ENCODE measurements around the gene SNX27. TPM values are rescaled to one million over a fixed set of nuclear protein-coding genes. Genes with fewer than 3 reads are reported as not detected.

SNX27 gene
- total and polyA plus RNA-seq, 10 of the 15 experiments (the other 5 are each of a cell fraction or from before 2014, with no cell fraction given) = 3.8 to 21.8 (median 12.5) TPM

GRCh38 chr1:151620286-151620685 is 8.4 kb downstream of the SNX27 start:
- Histone ChIP-seq H3K9ac (ENCODE audit: control insufficient read depth, insufficient read depth, low read length) (no peak overlapping the region), H3K27ac (ENCODE audit: control insufficient read depth, insufficient read depth) (peak overlapping the region; percentile 15; the same call in 1 of the 2 replicates), H2AFZ (ENCODE audit: control insufficient read depth, low read depth, low read length) (no peak overlapping the region), H3K36me3 (ENCODE audit: control insufficient read depth in 2 of 2, insufficient read depth in 2 of 2, low read length in 1 of 2) (no peaks in the 10 kb centered on the region), H3K4me2 (ENCODE audit: control insufficient read depth, insufficient read depth) (peak overlapping the region; percentile 38; the same call in 1 of the 2 replicates), H3K9me3 (replicated peaks; ENCODE audit: control insufficient read depth, insufficient read depth, low read length) (no peaks in the 10 kb centered on the region), H3K27me3 (replicated peaks in 1 of 2; ENCODE audit: control insufficient read depth in 2 of 2, insufficient read depth in 2 of 2, low read length in 1 of 2) (no peaks in the 10 kb centered on the region), H3K79me2 (ENCODE audit: control insufficient read depth, insufficient read depth, low read length) (peaks cover 9% of the 10 kb centered on the region), H3K4me3 (no peak overlapping the region), H4K20me1 (ENCODE audit: control insufficient read depth, insufficient read depth) (no peaks in the 10 kb centered on the region), H3K4me1 (ENCODE audit: control insufficient read depth, insufficient read depth, low read length) (peaks cover 19% of the 10 kb centered on the region)
- ChIA-PET POLR2A (interaction anchor here (0.6 to 1.0 kb wide), 6 partner anchors 11 to 221 kb away, joined by 3 to 7 read pairs (median 3); no protein-coding TSS in a partner anchor), RAD21 (ENCODE audit: unreplicated experiment) (interaction anchor here (0.6 to 0.9 kb wide), 5 partner anchors 8 to 294 kb away, joined by 3 read pairs; partner anchors contain the start of gene RIIAD1), CTCF (interaction anchor here (0.8 to 2.9 kb wide), 7 partner anchors 8 to 114 kb away, joined by 3 to 15 read pairs (median 4); partner anchors contain the start of gene SNX27), SMC1A (ENCODE audit: uncharacterized antibody, unreplicated experiment) (interaction anchor here (0.6 to 2.2 kb wide), 11 partner anchors 8 to 538 kb away, joined by 3 to 7 read pairs (median 3); partner anchors contain the start of gene C2CD4D)
- peak; percentile 7 for FAIRE-seq
- TF ChIP-seq POLR2A (IDR thresholded peaks at IDR 0.05; ENCODE audit: low read depth, low read length) = no peak
- TF ChIP-seq CBX3 (IDR thresholded peaks at IDR 0.05; ENCODE audit: borderline replicate concordance, low read depth) = no peak
- TF ChIP-seq IRF4 (IDR thresholded peaks at IDR 0.05; ENCODE audit: low read depth, low read length) = no peak
- TF ChIP-seq, protein P1, sequence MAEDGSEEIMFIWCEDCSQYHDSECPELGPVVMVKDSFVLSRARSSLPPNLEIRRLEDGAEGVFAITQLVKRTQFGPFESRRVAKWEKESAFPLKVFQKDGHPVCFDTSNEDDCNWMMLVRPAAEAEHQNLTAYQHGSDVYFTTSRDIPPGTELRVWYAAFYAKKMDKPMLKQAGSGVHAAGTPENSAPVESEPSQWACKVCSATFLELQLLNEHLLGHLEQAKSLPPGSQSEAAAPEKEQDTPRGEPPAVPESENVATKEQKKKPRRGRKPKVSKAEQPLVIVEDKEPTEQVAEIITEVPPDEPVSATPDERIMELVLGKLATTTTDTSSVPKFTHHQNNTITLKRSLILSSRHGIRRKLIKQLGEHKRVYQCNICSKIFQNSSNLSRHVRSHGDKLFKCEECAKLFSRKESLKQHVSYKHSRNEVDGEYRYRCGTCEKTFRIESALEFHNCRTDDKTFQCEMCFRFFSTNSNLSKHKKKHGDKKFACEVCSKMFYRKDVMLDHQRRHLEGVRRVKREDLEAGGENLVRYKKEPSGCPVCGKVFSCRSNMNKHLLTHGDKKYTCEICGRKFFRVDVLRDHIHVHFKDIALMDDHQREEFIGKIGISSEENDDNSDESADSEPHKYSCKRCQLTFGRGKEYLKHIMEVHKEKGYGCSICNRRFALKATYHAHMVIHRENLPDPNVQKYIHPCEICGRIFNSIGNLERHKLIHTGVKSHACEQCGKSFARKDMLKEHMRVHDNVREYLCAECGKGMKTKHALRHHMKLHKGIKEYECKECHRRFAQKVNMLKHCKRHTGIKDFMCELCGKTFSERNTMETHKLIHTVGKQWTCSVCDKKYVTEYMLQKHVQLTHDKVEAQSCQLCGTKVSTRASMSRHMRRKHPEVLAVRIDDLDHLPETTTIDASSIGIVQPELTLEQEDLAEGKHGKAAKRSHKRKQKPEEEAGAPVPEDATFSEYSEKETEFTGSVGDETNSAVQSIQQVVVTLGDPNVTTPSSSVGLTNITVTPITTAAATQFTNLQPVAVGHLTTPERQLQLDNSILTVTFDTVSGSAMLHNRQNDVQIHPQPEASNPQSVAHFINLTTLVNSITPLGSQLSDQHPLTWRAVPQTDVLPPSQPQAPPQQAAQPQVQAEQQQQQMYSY (CRISPR knock-in tag; IDR thresholded peaks at IDR 0.05) = no peak
- TF ChIP-seq ZNF217 (IDR thresholded peaks at IDR 0.05) = no peak
- TF ChIP-seq BHLHE40 (IDR thresholded peaks at IDR 0.05; ENCODE audit: borderline replicate concordance in 1 of 2, low read depth in 2 of 2, low read length in 1 of 2) = no peak
- TF ChIP-seq PBX3 (IDR thresholded peaks at IDR 0.05; ENCODE audit: insufficient replicate concordance, low read depth, low read length) = no peak
- TF ChIP-seq ZBED1 (IDR thresholded peaks at IDR 0.05; ENCODE audit: borderline replicate concordance) = no peak
- TF ChIP-seq CEBPZ (IDR thresholded peaks at IDR 0.05; ENCODE audit: low read depth, low read length) = no peak
- no peak for TF ChIP-seq NRF1 (conservative IDR thresholded peaks at IDR 0.05; ENCODE audit: low read depth, low read length)
- TF ChIP-seq, protein P2, sequence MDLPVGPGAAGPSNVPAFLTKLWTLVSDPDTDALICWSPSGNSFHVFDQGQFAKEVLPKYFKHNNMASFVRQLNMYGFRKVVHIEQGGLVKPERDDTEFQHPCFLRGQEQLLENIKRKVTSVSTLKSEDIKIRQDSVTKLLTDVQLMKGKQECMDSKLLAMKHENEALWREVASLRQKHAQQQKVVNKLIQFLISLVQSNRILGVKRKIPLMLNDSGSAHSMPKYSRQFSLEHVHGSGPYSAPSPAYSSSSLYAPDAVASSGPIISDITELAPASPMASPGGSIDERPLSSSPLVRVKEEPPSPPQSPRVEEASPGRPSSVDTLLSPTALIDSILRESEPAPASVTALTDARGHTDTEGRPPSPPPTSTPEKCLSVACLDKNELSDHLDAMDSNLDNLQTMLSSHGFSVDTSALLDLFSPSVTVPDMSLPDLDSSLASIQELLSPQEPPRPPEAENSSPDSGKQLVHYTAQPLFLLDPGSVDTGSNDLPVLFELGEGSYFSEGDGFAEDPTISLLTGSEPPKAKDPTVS (IDR thresholded peaks at IDR 0.05; ENCODE audit: low read depth, low read length) = no peak
- in situ Hi-C loops (cut with MboI) = no loop called here
- BruUV-seq (replicated peaks) = no TSS peak
- ATAC-seq = peak; percentile 68
- no peak for DNase-seq (ENCODE audit: low read depth, low spot score)
- WGBS (ENCODE audit: insufficient coverage, insufficient replicate concordance, low lambda C conversion rate, missing lambda C conversion rate) = 63% methylated on average over 2 of the region's 2 CpGs
- intact Hi-C loops (cut with micrococcal nuclease; ENCODE audit: unreplicated experiment) = no loop called here
